Panc1 (cell line): ENCODE data around the gene ROBO1. TPM values are rescaled to one million over a fixed set of nuclear protein-coding genes. Genes with fewer than 3 reads are reported as not detected.

Experiments used
- ATAC-seq: fragments of 200-7000 bp; cut with Tn5 transposase; 2 replicates; pipeline ENCODE4 v1.9.1; 2020; ENCODE audit warnings: mild to moderate bottlenecking, moderate library complexity
- BruUV-seq: library from RNA; stranded (reverse); fragments of 400-500 nt; replicated peaks from 2 replicates; lab custom pipeline; 2021; lab: Mats Ljungman, UMichigan
- CTCF ChIA-PET: fragments of 300-600 bp; sonication (Branson Sonifier 250); formaldehyde crosslinking; loops from one replicate; lab custom pipeline; 2022; ENCODE audit warnings: antibody characterized with exemption; lab: Charles Lee
- POLR2A ChIA-PET: fragments of 300-600 bp; sonication (Branson Sonifier 250); formaldehyde crosslinking; loops from one replicate; lab custom pipeline; 2022; ENCODE audit warnings: antibody characterized with exemption; lab: Charles Lee
- DNase-seq: peaks from one replicate; pipeline ENCODE4 v3.0.0-alpha.2; 2010; ENCODE audit warnings: low read depth, low spot score
- H3K27ac ChIP-seq: 2 replicates; pipeline ENCODE4 v1.5.1; 2011; ENCODE audit warnings: mild to moderate bottlenecking, low read length, inconsistent platforms
- H3K27me3 ChIP-seq: fragments of 200-500 bp; sonication (Bioruptor generic); 2 replicates; pipeline ENCODE4 v1.6.0; 2014; ENCODE audit warnings: low read length, inconsistent platforms; ENCODE audit not compliant: control insufficient read depth, insufficient read depth
- H3K36me3 ChIP-seq: fragments of 200-500 bp; sonication (Bioruptor generic); 2 replicates; pipeline ENCODE4 v1.5.1; 2014; ENCODE audit warnings: inconsistent platforms, mild to moderate bottlenecking, low read length, moderate library complexity; ENCODE audit not compliant: control insufficient read depth, insufficient read depth
- H3K4me1 ChIP-seq: 2 replicates; pipeline ENCODE4 v1.5.1; 2011; ENCODE audit warnings: inconsistent platforms, mild to moderate bottlenecking, low read length, moderate library complexity; ENCODE audit not compliant: control insufficient read depth, insufficient read depth
- H3K4me3 ChIP-seq, 2 experiments: 2 replicates each; pipeline ENCODE4 v1.5.1; 2011 to 2012; ENCODE audit warnings: low read depth in 2 of 2, low read length in 2 of 2, mild to moderate bottlenecking in 2 of 2, inconsistent platforms in 1 of 2, moderate library complexity in 1 of 2
- H3K9me3 ChIP-seq: fragments of 200-500 bp; sonication (Bioruptor generic); 2 replicates; pipeline ENCODE4 v1.5.1; 2014; ENCODE audit warnings: low read depth, mild to moderate bottlenecking, inconsistent platforms, low read length, moderate library complexity; ENCODE audit not compliant: control insufficient read depth, insufficient read depth
- POLR2AphosphoS5 ChIP-seq: IDR thresholded peaks from 2 replicates; pipeline ENCODE4 v1.6.1; 2012; ENCODE audit warnings: mild to moderate bottlenecking, low read depth, low read length, moderate library complexity
- SIN3A ChIP-seq: IDR thresholded peaks from 2 replicates; pipeline ENCODE4 v1.6.1; 2012; ENCODE audit warnings: low read depth, mild to moderate bottlenecking, low read length, moderate library complexity, borderline replicate concordance; ENCODE audit not compliant: insufficient read depth
- TCF7L2 ChIP-seq: IDR thresholded peaks from 2 replicates; pipeline ENCODE4 v1.6.1; 2011; ENCODE audit warnings: mild to moderate bottlenecking, low read depth, low read length, inconsistent platforms
- in situ Hi-C: cut with HindIII; loops from 2 replicates; pipeline ENCODE4 v1.10.0; 2016; ENCODE audit warnings: low sequenced_read_pairs, low pct_unique_long_range_greater_than_20kb
- intact Hi-C: fragments of 100-400 bp; cut with micrococcal nuclease; formaldehyde crosslinking; loops from one replicate; pipeline ENCODE4 v1.10.0; 2022; ENCODE audit not compliant: unreplicated experiment
- total RNA-seq: library from RNA; stranded (reverse); gene quantifications from one replicate; pipeline ENCODE4 v1.2.1, GENCODE V29; 2021; ENCODE audit not compliant: unreplicated experiment
- TF ChIP-seq, protein P1 (sequence below): fragments of 450-650 bp; IDR thresholded peaks from 2 replicates; pipeline ENCODE4 v1.5.1; 2017; ENCODE audit warnings: mild to moderate bottlenecking
- TF ChIP-seq, protein P2 (sequence below), 2 experiments: IDR thresholded peaks; 2 replicates each; pipeline ENCODE4 v1.6.1; 2011 to 2012; ENCODE audit warnings: low read depth in 2 of 2, control low read depth in 1 of 2, low read length in 1 of 2, mild to moderate bottlenecking in 1 of 2, moderate library complexity in 1 of 2; ENCODE audit not compliant: insufficient read depth in 1 of 2

ROBO1 gene
- total RNA-seq, 1 experiment from 2014 or later: 61.6 TPM

DNA sequence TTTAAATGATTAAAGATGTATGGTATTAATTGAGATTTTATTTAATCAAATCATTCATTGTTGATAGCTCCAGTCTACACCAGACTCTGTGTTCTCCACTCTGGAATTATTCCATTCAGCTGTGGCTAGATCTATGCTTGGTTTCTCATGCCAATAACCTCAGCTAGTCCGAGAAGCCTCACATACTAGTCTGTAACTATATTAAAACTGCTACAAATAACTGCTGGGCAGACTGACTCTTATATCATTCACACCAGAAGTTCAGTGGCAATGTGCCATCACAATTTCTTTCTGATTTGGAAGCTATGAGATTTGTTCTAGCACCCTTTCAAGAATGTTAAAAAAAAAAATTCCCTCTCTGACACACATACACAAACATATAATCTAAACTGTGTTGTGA is 947.3 kb downstream of the ROBO1 start:
- BruUV-seq: no TSS peak
- DNase-seq (no peak), ATAC-seq (no peak)
- ChIA-PET CTCF (no interaction called here), POLR2A (no interaction called here)
- no peaks in the 10 kb centered on the region for H3K4me1 ChIP-seq
- no peak for TF ChIP-seq POLR2AphosphoS5
- TF ChIP-seq, protein P1, sequence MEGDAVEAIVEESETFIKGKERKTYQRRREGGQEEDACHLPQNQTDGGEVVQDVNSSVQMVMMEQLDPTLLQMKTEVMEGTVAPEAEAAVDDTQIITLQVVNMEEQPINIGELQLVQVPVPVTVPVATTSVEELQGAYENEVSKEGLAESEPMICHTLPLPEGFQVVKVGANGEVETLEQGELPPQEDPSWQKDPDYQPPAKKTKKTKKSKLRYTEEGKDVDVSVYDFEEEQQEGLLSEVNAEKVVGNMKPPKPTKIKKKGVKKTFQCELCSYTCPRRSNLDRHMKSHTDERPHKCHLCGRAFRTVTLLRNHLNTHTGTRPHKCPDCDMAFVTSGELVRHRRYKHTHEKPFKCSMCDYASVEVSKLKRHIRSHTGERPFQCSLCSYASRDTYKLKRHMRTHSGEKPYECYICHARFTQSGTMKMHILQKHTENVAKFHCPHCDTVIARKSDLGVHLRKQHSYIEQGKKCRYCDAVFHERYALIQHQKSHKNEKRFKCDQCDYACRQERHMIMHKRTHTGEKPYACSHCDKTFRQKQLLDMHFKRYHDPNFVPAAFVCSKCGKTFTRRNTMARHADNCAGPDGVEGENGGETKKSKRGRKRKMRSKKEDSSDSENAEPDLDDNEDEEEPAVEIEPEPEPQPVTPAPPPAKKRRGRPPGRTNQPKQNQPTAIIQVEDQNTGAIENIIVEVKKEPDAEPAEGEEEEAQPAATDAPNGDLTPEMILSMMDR: no peak
- TF ChIP-seq SIN3A: no peak
- no peak for TF ChIP-seq TCF7L2
- TF ChIP-seq, protein P2, sequence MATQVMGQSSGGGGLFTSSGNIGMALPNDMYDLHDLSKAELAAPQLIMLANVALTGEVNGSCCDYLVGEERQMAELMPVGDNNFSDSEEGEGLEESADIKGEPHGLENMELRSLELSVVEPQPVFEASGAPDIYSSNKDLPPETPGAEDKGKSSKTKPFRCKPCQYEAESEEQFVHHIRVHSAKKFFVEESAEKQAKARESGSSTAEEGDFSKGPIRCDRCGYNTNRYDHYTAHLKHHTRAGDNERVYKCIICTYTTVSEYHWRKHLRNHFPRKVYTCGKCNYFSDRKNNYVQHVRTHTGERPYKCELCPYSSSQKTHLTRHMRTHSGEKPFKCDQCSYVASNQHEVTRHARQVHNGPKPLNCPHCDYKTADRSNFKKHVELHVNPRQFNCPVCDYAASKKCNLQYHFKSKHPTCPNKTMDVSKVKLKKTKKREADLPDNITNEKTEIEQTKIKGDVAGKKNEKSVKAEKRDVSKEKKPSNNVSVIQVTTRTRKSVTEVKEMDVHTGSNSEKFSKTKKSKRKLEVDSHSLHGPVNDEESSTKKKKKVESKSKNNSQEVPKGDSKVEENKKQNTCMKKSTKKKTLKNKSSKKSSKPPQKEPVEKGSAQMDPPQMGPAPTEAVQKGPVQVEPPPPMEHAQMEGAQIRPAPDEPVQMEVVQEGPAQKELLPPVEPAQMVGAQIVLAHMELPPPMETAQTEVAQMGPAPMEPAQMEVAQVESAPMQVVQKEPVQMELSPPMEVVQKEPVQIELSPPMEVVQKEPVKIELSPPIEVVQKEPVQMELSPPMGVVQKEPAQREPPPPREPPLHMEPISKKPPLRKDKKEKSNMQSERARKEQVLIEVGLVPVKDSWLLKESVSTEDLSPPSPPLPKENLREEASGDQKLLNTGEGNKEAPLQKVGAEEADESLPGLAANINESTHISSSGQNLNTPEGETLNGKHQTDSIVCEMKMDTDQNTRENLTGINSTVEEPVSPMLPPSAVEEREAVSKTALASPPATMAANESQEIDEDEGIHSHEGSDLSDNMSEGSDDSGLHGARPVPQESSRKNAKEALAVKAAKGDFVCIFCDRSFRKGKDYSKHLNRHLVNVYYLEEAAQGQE (IDR thresholded peaks at IDR 0.05; ENCODE audit: insufficient read depth in 1 of 2, low read depth in 2 of 2, low read length in 1 of 2): no peak
- in situ Hi-C loops: no loop called here
- no peak overlapping the region for H3K27ac ChIP-seq
- no peaks in the 10 kb centered on the region for H3K27me3 ChIP-seq
- H3K4me3 ChIP-seq: no peak overlapping the region
- H3K9me3 ChIP-seq: no peaks in the 10 kb centered on the region
- no peaks in the 10 kb centered on the region for H3K36me3 ChIP-seq
- intact Hi-C loops: no loop called here

DNA sequence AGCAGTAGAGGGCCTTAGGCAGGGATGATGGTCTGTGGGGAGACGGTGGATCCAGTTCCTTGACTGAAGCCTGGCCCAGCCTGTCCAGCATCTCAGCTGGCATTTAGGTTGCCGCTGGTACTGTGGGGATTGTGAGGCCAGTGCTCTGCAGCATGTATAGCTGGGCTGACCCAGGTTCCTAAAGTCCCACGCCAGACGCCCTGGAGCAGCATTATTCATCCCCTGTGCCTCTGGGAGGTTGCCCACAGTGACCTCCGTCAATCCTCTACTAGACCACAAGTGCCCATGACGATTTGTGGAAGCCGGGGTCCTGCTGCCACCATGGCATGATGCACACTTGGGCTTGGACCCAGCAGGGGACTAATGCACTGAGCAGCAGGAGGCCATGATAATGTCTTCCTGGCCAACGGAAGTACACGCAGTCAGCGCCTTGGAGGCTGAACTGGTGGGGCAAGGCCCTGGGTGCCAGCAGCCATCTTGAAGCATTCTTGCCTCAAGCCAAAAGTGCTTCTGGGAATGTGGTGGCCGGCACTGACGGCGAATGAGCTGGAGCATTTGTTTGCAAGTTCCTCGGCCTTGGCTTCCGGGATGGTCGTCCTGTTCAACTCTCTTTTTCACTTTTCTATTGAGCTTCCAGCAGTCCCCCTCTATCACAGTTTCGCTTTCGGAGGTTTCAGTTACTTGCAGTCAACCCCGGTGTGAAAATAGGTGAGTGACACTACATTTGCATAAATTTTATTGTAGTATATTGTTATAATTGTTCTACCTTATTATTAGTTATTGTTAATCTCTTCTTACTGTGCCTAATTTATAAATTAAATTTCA is 949.4 kb downstream of the ROBO1 start:
- intact Hi-C loops (no loop called here), in situ Hi-C loops (no loop called here)
- Histone ChIP-seq H3K36me3 (no peaks in the 10 kb centered on the region), H3K4me3 (no peak overlapping the region), H3K27me3 (no peaks in the 10 kb centered on the region), H3K4me1 (no peaks in the 10 kb centered on the region), H3K27ac (no peak overlapping the region), H3K9me3 (no peaks in the 10 kb centered on the region)
- ChIA-PET CTCF (no interaction called here), POLR2A (no interaction called here)
- no TSS peak for BruUV-seq
- TF ChIP-seq, protein P2 (IDR thresholded peaks at IDR 0.05; ENCODE audit: insufficient read depth in 1 of 2, low read depth in 2 of 2, low read length in 1 of 2): no peak
- TF ChIP-seq, protein P1: no peak
- TF ChIP-seq POLR2AphosphoS5: no peak
- no peak for TF ChIP-seq TCF7L2
- no peak for TF ChIP-seq SIN3A
- DNase-seq (no peak), ATAC-seq (no peak)
